GM12875 (cell line): Measurements from ENCODE around the gene AIFM2.

Experiments
- H3K4me3 ChIP-seq: one replicate; pipeline ENCODE4 v1.5.1; 2011; ENCODE audit warnings: low read depth, low read length, control low read depth
- CTCF ChIP-seq: IDR thresholded peaks from 2 replicates; pipeline ENCODE4 v1.5.1; 2011; ENCODE audit warnings: low read depth, mild to moderate bottlenecking, control low read depth, inconsistent platforms, low read length, moderate library complexity, borderline replicate concordance; ENCODE audit not compliant: insufficient read depth

The AIFM2 gene

DNA sequence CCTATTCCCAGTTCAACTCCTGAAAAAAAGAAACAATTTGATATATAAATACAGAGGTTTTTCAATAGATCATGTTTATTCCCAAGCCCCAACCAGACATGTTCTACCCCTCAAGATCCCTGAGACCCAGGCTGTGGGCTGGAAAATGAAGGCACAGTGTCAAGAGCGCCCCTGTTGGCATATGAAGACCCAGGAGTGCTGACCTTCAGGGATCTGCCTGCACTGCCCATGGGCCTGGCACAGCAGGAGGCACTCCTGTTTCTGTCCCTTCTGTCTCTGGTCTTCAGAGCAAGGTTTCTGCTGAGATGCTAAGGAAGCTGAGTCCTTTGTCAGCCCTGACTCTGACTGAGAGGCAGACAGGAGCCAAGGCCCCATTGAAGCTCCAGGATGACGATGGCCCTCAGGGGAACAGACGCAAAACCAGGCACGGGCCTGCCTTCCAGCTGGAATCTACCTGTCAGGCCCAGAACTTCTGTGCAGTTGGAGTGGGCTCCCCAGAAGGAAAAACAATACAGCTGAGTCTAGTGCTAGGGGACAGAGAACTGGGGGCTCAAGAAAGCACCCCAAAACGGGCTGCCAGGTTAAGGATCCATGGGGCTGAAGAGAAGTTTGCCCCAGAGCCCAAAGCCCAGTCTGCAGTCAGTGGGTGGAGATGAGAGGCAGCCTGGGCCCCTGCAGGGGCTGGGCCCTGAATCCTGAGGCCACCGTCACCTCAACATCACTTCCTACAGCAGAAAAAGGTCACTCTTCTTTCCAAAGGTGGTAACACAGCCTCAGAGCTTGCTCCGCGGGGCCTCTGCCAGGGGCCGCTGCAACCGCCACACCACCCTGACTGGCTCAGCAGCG is 6.7 kb upstream of the AIFM2 start:
- no peak for TF ChIP-seq CTCF
- no peak overlapping the region for H3K4me3 ChIP-seq

DNA sequence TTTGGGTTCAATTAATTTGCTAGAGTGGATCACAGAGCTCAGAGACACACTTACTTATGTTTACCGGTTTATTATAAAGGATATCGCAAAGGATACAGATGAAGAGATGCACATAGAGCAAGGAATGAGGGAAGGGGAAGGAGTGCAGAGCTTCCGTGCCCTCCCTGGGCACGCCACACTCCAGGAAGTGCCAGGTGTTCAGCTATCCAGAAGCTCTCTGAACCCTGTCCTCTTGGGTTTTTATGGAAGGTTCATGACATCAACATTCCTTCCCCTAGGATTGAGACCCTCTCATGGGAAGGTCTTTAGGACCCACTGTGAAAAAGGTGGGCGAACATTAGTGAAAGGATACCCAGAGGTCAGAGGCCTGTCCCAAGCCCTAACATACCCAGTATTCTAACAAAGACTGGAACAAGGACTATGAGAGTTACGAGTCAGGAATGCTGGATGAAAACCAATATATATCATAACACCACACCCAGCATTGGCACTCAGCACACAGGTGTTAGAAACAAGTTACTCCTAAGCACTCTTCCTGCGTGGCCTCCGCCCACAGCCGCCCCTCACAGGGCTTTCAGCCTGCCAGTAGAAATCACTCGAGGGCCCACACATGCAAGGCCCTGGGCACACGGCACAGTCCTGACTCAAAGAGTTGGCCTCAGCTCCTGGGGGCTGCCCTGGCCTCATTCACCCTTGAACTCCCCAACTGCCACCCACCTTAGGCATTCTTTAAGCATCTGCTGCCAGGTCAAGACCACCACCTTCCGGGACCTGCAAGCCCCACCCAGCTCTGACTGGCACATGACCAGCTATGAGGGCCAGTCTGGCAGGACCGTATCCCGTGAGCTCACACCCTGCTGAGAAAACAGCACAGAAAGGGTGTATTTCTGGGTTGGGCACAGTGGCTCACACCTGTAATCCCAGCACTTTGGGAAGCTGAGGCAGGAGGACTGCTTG is 5.6 kb upstream of the AIFM2 start:
- no peak overlapping the region for H3K4me3 ChIP-seq
- TF ChIP-seq CTCF, result no peak

DNA sequence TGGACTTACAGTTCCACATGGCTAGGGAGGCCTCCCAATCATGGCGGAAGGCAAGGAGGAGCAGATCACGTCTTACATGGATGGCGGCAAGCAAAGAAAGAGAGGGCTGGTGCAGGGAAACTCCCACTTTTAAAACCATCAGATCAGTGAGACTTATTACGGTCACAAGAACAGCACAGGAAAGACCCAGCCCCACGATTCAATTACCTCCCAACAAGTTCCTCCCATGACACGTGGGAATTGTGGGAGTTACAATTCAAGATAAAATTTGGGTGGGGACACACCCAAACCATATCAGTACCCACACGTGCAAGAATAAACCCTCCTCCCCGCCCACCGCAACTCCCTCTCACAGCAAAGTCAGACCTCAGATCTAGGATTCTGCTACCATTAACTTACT is 4.5 kb upstream of the AIFM2 start:
- no peak for TF ChIP-seq CTCF
- no peak overlapping the region for H3K4me3 ChIP-seq

DNA sequence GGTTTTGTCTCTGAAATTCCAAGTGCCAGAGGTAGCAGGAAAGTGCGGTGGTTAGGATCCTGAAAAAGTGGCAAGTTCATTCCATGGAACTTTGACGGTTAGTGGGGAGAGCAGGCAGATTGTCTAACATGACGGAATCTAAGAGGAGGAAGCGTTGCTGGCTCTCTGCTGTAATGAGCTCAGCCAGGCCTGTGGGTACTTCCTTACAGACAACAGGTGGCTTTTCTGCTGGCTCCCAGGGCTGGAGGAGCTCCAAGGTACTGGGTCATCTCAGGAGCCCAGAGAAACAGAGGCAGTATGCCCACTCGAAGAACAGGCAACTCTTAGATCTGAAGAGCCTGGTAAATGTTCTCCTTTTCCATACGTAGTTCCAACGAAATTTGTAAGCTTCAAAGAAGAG is 3.1 kb upstream of the AIFM2 start:
- no peak for TF ChIP-seq CTCF
- H3K4me3 ChIP-seq, result no peak overlapping the region

GRCh38 chr10:70135046-70135445 is 2.4 kb upstream of the AIFM2 start:
- no peak for TF ChIP-seq CTCF
- no peak overlapping the region for H3K4me3 ChIP-seq

DNA sequence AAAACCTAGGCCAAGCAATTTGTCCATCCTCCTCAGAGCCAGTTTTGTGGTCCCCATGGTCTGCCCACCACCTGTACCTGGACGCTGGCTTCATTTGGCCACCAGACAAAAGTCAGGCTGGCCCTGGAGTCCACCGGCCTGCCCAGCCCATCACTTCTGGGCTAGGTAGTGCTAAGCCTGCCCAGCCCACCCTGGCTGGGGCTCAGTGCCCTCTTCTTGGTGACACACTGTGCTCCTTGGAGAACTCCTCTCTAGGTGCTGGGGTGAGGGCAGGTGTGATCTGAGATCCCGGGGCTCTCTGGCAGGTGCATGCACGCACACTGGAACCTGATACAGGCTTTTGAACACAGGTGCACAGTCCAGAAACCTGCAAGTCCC is 1.1 kb downstream of the AIFM2 start:
- peak overlapping the region; percentile 89 for H3K4me3 ChIP-seq

More for the DNA sequence above, 1.1 kb downstream of the AIFM2 start:
- no peak for TF ChIP-seq CTCF
